ENCODE results near the gene SLK. TPM values are rescaled to one million over a fixed set of nuclear protein-coding genes. Genes with fewer than 3 reads are reported as not detected.

The SLK gene
- 27.6 to 40.5 TPM (median 34.3 TPM) in 5 replicates for total RNA-seq (2022; extraction: Qiagen RNA extraction)

GRCh38 chr10:103966671-103967447 is at the start of gene SLK:
Gene SLK (plus strand): TSS chr10:103967140. CDS start chr10:103967746, 606 bp downstream.

GRCh38 chr10:103918053-103918846 is 48.7 kb upstream of the SLK start, which contains the start of gene STN1:
Gene STN1 (minus strand): TSS chr10:103918184. CDS start chr10:103917594, 590 bp downstream.

Other genes starting within 250 kb of the SLK start
- gene SH3PXD2A, start 111.6 kb upstream of the SLK start, total RNA-seq (2022; extraction: Qiagen RNA extraction): 0.54 to 1.2 TPM (median 1.1 TPM) in 5 replicates
- gene STN1, start 49.0 kb upstream of the SLK start, total RNA-seq (2022; extraction: Qiagen RNA extraction): 21.0 to 24.0 TPM (median 22.0 TPM) in 5 replicates
- gene COL17A1, start 118.7 kb downstream of the SLK start, total RNA-seq (2022; extraction: Qiagen RNA extraction): 1.6 to 2.2 TPM (median 1.7 TPM) in 5 replicates
- 14.0 to 16.5 TPM (median 14.6 TPM) in 5 replicates for gene SFR1, start 155.0 kb downstream of the SLK start, total RNA-seq (2022; extraction: Qiagen RNA extraction)